ENCODE measurements around the gene TEX50. TPM values are rescaled to one million over a fixed set of nuclear protein-coding genes. Genes with fewer than 3 reads are reported as not detected.
"Not testable (repeated sequence)": the region's sequence is repeated elsewhere in the genome, so short reads cannot be mapped to it uniquely, and the experiment has no call there.

The TEX50 gene
- total RNA-seq, 1 experiment from 2014 or later: not detected

GRCh38 chr1:173608503-173609216 is 26.5 kb upstream of the TEX50 start:
- H3K4me1 ChIP-seq (replicated peaks; ENCODE audit: insufficient read depth): no peaks in the 10 kb centered on the region
- no peak overlapping the region for H3K4me3 ChIP-seq
- H3K79me2 ChIP-seq (ENCODE audit: low read depth): no peaks in the 10 kb centered on the region
- BruUV-seq (replicated peaks): no TSS peak
- no peaks in the 10 kb centered on the region for H3K9me2 ChIP-seq (ENCODE audit: insufficient read depth)
- H3K27ac ChIP-seq: no peak overlapping the region
- no peaks in the 10 kb centered on the region for H3K9me3 ChIP-seq (ENCODE audit: insufficient read depth, low read depth)
- H4K20me1 ChIP-seq (ENCODE audit: insufficient read depth): no peaks in the 10 kb centered on the region
- TF ChIP-seq CTCF (conservative IDR thresholded peaks at IDR 0.05) (no peak), EZH2 (IDR thresholded peaks at IDR 0.05; ENCODE audit: low read depth) (no peak)
- no peaks in the 10 kb centered on the region for H3F3A ChIP-seq (ENCODE audit: insufficient read depth, low read depth)
- no peaks in the 10 kb centered on the region for H3K36me3 ChIP-seq (ENCODE audit: low read depth)
- no peak overlapping the region for H2AFZ ChIP-seq
- ChIA-PET CTCF (no interaction called here), POLR2A (ENCODE audit: unreplicated experiment) (no interaction called here)
- intact Hi-C loops (cut with micrococcal nuclease; ENCODE audit: unreplicated experiment): no loop called here
- H3K27me3 ChIP-seq (ENCODE audit: insufficient read depth, low read depth): no peaks in the 10 kb centered on the region
- DNase-seq: no peak
- no peak overlapping the region for H3K4me2 ChIP-seq

- H3K4me1 ChIP-seq (replicated peaks; ENCODE audit: insufficient read depth); H3K79me2 ChIP-seq (ENCODE audit: low read depth); CTCF ChIA-PET; H3K27ac ChIP-seq; H3K4me3 ChIP-seq; H2AFZ ChIP-seq; POLR2A ChIA-PET (ENCODE audit: unreplicated experiment); intact Hi-C loops (cut with micrococcal nuclease; ENCODE audit: unreplicated experiment); H3K9me3 ChIP-seq (ENCODE audit: insufficient read depth, low read depth); H4K20me1 ChIP-seq (ENCODE audit: insufficient read depth); H3F3A ChIP-seq (ENCODE audit: insufficient read depth, low read depth); DNase-seq; H3K36me3 ChIP-seq (ENCODE audit: low read depth); BruUV-seq (replicated peaks); H3K4me2 ChIP-seq; H3K9me2 ChIP-seq (ENCODE audit: insufficient read depth); H3K27me3 ChIP-seq (ENCODE audit: insufficient read depth, low read depth): not testable (repeated sequence)
Observed at GRCh38 chr1:173613086-173613485, 22.1 kb upstream of the TEX50 start.

- TF ChIP-seq CTCF (conservative IDR thresholded peaks at IDR 0.05): no peak
- TF ChIP-seq EZH2 (IDR thresholded peaks at IDR 0.05; ENCODE audit: low read depth): no peak
- Histone ChIP-seq H3K27me3 (ENCODE audit: insufficient read depth, low read depth) (no peaks in the 10 kb centered on the region), H3K9me3 (ENCODE audit: insufficient read depth, low read depth) (peaks cover 12% of the 10 kb centered on the region; the same call in 1 of the 2 replicates), H3K4me2 (no peak overlapping the region), H3K4me3 (no peak overlapping the region), H3K27ac (no peak overlapping the region), H2AFZ (no peak overlapping the region), H3K9me2 (ENCODE audit: insufficient read depth) (no peaks in the 10 kb centered on the region), H3K79me2 (ENCODE audit: low read depth) (no peaks in the 10 kb centered on the region), H3K4me1 (replicated peaks; ENCODE audit: insufficient read depth) (peaks cover 4% of the 10 kb centered on the region; the same call in 1 of the 2 replicates), H4K20me1 (ENCODE audit: insufficient read depth) (no peaks in the 10 kb centered on the region), H3K36me3 (ENCODE audit: low read depth) (no peaks in the 10 kb centered on the region), H3F3A (ENCODE audit: insufficient read depth, low read depth) (no peaks in the 10 kb centered on the region)
- intact Hi-C loops (cut with micrococcal nuclease; ENCODE audit: unreplicated experiment): no loop called here
- ChIA-PET POLR2A (ENCODE audit: unreplicated experiment) (interaction anchor here (0.7 kb wide), 1 partner anchor 218 kb away, joined by 3 read pairs; no protein-coding TSS in a partner anchor), CTCF (no interaction called here)
- no peak for DNase-seq
- no TSS peak for BruUV-seq (replicated peaks)
Observed at GRCh38 chr1:173616859-173617258, 18.3 kb upstream of the TEX50 start.

- H3K9me3 ChIP-seq (ENCODE audit: insufficient read depth, low read depth): no peaks in the 10 kb centered on the region
- no peaks in the 10 kb centered on the region for H3K36me3 ChIP-seq (ENCODE audit: low read depth)
- no peak overlapping the region for H3K4me2 ChIP-seq
- DNase-seq: no peak
- no peaks in the 10 kb centered on the region for H4K20me1 ChIP-seq (ENCODE audit: insufficient read depth)
- no peaks in the 10 kb centered on the region for H3K79me2 ChIP-seq (ENCODE audit: low read depth)
- no peaks in the 10 kb centered on the region for H3K9me2 ChIP-seq (ENCODE audit: insufficient read depth)
- TF ChIP-seq EZH2 (IDR thresholded peaks at IDR 0.05; ENCODE audit: low read depth): no peak
- no peak overlapping the region for H3K4me3 ChIP-seq
- H3F3A ChIP-seq (ENCODE audit: insufficient read depth, low read depth): no peaks in the 10 kb centered on the region
- ChIA-PET POLR2A (ENCODE audit: unreplicated experiment) (interaction anchor here (0.5 kb wide), 1 partner anchor 197 kb away, joined by 6 read pairs; no protein-coding TSS in a partner anchor), CTCF (no interaction called here)
- no peaks in the 10 kb centered on the region for H3K27me3 ChIP-seq (ENCODE audit: insufficient read depth, low read depth)
- BruUV-seq (replicated peaks): no TSS peak
- intact Hi-C loops (cut with micrococcal nuclease; ENCODE audit: unreplicated experiment): no loop called here
- H3K4me1 ChIP-seq (replicated peaks; ENCODE audit: insufficient read depth): no peaks in the 10 kb centered on the region
- H2AFZ ChIP-seq: no peak overlapping the region
- no peak overlapping the region for H3K27ac ChIP-seq
Observed at GRCh38 chr1:173627269-173627668, 7.9 kb upstream of the TEX50 start.
